ENCODE results near the gene NOVA2. TPM values are rescaled to one million over a fixed set of nuclear protein-coding genes. Genes with fewer than 3 reads are reported as not detected.

The NOVA2 gene
- total and polyA plus RNA-seq, 2 of the 8 experiments (the other 6 are each of a cell fraction or from before 2014, with no cell fraction given) = 3.2 to 24.6 TPM

- TF ChIP-seq, protein P1, sequence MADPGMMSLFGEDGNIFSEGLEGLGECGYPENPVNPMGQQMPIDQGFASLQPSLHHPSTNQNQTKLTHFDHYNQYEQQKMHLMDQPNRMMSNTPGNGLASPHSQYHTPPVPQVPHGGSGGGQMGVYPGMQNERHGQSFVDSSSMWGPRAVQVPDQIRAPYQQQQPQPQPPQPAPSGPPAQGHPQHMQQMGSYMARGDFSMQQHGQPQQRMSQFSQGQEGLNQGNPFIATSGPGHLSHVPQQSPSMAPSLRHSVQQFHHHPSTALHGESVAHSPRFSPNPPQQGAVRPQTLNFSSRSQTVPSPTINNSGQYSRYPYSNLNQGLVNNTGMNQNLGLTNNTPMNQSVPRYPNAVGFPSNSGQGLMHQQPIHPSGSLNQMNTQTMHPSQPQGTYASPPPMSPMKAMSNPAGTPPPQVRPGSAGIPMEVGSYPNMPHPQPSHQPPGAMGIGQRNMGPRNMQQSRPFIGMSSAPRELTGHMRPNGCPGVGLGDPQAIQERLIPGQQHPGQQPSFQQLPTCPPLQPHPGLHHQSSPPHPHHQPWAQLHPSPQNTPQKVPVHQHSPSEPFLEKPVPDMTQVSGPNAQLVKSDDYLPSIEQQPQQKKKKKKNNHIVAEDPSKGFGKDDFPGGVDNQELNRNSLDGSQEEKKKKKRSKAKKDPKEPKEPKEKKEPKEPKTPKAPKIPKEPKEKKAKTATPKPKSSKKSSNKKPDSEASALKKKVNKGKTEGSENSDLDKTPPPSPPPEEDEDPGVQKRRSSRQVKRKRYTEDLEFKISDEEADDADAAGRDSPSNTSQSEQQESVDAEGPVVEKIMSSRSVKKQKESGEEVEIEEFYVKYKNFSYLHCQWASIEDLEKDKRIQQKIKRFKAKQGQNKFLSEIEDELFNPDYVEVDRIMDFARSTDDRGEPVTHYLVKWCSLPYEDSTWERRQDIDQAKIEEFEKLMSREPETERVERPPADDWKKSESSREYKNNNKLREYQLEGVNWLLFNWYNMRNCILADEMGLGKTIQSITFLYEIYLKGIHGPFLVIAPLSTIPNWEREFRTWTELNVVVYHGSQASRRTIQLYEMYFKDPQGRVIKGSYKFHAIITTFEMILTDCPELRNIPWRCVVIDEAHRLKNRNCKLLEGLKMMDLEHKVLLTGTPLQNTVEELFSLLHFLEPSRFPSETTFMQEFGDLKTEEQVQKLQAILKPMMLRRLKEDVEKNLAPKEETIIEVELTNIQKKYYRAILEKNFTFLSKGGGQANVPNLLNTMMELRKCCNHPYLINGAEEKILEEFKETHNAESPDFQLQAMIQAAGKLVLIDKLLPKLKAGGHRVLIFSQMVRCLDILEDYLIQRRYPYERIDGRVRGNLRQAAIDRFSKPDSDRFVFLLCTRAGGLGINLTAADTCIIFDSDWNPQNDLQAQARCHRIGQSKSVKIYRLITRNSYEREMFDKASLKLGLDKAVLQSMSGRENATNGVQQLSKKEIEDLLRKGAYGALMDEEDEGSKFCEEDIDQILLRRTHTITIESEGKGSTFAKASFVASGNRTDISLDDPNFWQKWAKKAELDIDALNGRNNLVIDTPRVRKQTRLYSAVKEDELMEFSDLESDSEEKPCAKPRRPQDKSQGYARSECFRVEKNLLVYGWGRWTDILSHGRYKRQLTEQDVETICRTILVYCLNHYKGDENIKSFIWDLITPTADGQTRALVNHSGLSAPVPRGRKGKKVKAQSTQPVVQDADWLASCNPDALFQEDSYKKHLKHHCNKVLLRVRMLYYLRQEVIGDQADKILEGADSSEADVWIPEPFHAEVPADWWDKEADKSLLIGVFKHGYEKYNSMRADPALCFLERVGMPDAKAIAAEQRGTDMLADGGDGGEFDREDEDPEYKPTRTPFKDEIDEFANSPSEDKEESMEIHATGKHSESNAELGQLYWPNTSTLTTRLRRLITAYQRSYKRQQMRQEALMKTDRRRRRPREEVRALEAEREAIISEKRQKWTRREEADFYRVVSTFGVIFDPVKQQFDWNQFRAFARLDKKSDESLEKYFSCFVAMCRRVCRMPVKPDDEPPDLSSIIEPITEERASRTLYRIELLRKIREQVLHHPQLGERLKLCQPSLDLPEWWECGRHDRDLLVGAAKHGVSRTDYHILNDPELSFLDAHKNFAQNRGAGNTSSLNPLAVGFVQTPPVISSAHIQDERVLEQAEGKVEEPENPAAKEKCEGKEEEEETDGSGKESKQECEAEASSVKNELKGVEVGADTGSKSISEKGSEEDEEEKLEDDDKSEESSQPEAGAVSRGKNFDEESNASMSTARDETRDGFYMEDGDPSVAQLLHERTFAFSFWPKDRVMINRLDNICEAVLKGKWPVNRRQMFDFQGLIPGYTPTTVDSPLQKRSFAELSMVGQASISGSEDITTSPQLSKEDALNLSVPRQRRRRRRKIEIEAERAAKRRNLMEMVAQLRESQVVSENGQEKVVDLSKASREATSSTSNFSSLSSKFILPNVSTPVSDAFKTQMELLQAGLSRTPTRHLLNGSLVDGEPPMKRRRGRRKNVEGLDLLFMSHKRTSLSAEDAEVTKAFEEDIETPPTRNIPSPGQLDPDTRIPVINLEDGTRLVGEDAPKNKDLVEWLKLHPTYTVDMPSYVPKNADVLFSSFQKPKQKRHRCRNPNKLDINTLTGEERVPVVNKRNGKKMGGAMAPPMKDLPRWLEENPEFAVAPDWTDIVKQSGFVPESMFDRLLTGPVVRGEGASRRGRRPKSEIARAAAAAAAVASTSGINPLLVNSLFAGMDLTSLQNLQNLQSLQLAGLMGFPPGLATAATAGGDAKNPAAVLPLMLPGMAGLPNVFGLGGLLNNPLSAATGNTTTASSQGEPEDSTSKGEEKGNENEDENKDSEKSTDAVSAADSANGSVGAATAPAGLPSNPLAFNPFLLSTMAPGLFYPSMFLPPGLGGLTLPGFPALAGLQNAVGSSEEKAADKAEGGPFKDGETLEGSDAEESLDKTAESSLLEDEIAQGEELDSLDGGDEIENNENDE (IDR thresholded peaks at IDR 0.05; ENCODE audit: insufficient replicate concordance, low read length) = no peak
- TF ChIP-seq TAF7 (optimal IDR thresholded peaks at IDR 0.05; ENCODE audit: borderline replicate concordance, low read depth, low read length) (no peak), SIN3A (conservative IDR thresholded peaks at IDR 0.05 in 1 of 2, IDR thresholded peaks at IDR 0.05 in 1 of 2; ENCODE audit: low read depth in 1 of 2, low read length in 2 of 2) (no peak), JUND (IDR thresholded peaks at IDR 0.05; ENCODE audit: low read length) (no peak)
Measured at GRCh38 chr19:45958769-45959516, 14.7 kb downstream of the NOVA2 start (continued).
